Melanocyte of skin (primary cell): ENCODE measurements around the gene GAMT. TPM values are rescaled to one million over a fixed set of nuclear protein-coding genes. Genes with fewer than 3 reads are reported as not detected.

Experiments
- total RNA-seq, 2 donors: library from RNA; depleted of rRNA; stranded (reverse); fragments of >200 nt; gene quantifications; 2 replicates each; pipeline ENCODE4 v1.2.3, GENCODE V29; 2012

GAMT gene
- 10 to 100 TPM; 19.3 to 20.6 TPM for total RNA-seq

GRCh38 chr19:1401138-1401888, at the start of gene GAMT:
TSS of gene GAMT (minus strand) at chr19:1401542. CDS start at chr19:1401476, 66 bp downstream.

GRCh38 chr19:1449467-1450442, 48.4 kb upstream of the GAMT start, which contains the start of gene APC2:
TSS of gene APC2 (plus strand) at chr19:1450121. CDS start at chr19:1453002, 2,881 bp downstream.

DNA sequence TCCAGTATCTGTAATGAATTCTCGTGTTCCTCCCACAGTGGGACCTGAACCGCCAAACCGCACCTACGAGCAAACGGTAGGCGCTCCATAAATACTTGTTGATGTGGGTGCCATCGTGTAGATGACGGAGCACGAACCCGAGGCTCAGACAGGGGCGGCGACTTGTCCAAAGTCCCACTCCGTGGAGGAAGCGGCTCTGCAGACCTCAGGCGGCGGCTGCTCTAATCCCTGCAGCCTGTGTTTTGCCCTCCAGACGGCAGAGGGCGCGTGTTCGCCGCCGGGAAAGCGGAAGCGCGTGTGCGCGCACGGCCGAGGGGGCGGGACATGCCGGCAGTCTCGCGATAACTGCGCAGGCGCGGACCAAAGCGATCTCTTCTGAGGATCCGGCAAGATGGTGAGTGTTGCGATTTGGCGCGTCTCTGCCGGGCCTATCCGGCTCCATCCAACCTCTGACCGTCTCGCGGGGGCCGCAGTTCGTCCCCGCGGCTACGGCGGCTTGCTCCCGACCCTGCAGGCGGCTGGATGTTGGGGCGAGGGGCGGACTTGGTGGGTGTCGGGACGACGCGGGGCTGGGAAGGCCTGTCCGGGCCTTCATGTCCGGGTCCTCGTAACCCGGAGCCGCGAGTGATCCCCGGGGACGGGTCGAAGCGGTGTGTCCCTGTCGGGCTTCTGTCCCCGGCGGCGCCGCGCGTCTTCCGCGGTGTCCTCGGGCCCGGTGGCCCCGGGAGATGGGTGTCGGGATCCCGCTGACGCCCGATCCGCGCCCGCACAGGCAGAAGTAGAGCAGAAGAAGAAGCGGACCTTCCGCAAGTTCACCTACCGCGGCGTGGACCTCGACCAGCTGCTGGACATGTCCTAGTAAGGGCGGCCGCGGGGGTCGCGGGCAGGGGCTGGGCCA, 36.9 kb upstream of the GAMT start, which contains the start of gene RPS15:
Gene RPS15 (plus strand): TSS at position 362 of the 898 bp plus-strand sequence. CDS start 30 bp downstream, at position 392.

DNA sequence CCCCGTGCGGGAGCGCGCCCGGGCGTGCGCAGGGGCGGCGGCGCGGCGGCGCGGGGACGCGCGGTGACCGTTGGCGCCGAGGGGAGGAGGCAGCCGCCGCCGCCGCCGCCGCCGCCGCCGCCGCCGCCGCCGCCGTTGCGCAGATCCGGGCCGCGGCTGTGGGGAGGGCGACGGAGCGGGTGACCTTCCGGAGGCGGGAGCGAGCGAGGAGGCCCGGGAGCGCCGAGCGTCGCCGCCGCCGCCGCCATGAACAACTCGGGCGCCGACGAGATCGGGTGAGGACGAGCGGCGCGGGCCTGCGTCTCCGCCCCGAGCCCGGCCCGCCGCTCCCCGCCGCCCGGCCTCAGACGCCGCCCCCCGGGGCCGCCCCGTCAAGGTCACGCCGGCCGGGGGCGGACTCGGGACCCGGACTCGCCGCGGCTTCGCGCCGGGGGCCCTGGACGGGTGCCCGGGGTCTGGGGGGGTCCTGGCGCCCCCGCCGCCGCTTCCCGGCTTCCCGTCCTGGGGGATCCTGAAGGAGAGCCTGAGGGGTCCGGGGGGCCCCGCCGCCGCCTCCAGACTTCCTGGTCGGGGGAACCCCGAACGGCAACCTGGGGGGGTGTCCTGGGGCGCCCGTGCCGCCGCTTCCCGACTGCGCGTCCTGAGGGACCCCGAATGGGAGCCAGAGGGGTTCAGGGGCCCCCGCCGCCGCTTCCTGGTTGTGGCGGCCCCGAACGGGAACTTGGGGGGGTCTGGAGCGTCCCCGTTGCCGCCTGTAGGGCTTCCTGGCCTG, 6.4 kb upstream of the GAMT start, which contains the start of gene DAZAP1:
Gene DAZAP1 (plus strand): TSS at position 59 of the 772 bp plus-strand sequence. CDS start 188 bp downstream, at position 247.

GRCh38 chr19:1383312-1384084, 17.8 kb downstream of the GAMT start, which contains the start of gene NDUFS7:
TSS of gene NDUFS7 (plus strand) at chr19:1383907. CDS start at chr19:1383927, 20 bp downstream.

Other genes with a start within 250 kb of the GAMT start
- gene SBNO2, start 227.3 kb downstream of the GAMT start, total RNA-seq, result 10 to 100 TPM; 63.7 to 63.9 TPM
- gene STK11, start 195.8 kb downstream of the GAMT start, total RNA-seq, result 10 to 100 TPM; 50.9 to 58.9 TPM
- gene CBARP, start 163.5 kb downstream of the GAMT start, total RNA-seq, result 1 to 10 TPM; 2.4 to 3.3 TPM
- gene ATP5F1D, start 159.8 kb downstream of the GAMT start, total RNA-seq, result 10 to 100 TPM; 19.6 to 31.0 TPM
- 10 to 100 TPM in 1 of 2 donors, 1 to 10 TPM in 1; 9.3 to 12.3 TPM for gene MIDN, start 153.0 kb downstream of the GAMT start, total RNA-seq
- gene CIRBP, start 132.2 kb downstream of the GAMT start, total RNA-seq, result 100 to 1,000 TPM in 1 of 2 donors, 10 to 100 TPM in 1; 67.3 to 137 TPM
- 10 to 100 TPM; 47.8 to 63.6 TPM for gene FAM174C, start 126.0 kb downstream of the GAMT start, total RNA-seq
- gene EFNA2, start 115.7 kb downstream of the GAMT start, total RNA-seq, result not detected
- gene NDUFS7, start 17.6 kb downstream of the GAMT start, total RNA-seq, result 10 to 100 TPM; 87.2 to 89.5 TPM
- gene DAZAP1, start 6.0 kb upstream of the GAMT start, total RNA-seq, result 10 to 100 TPM; 41.6 to 61.6 TPM
- gene RPS15, start 36.9 kb upstream of the GAMT start, total RNA-seq, result 100 to 1,000 TPM; 480 to 582 TPM
- gene APC2, start 48.6 kb upstream of the GAMT start, total RNA-seq, result under 1 TPM; under 0.01 TPM
- gene C19orf25, start 77.7 kb upstream of the GAMT start, total RNA-seq, result 10 to 100 TPM; 20.0 to 26.6 TPM
- gene PCSK4, start 88.8 kb upstream of the GAMT start, total RNA-seq, result 1 to 10 TPM in 1 of 2 donors, under 1 TPM in 1; 0.67 to 2.4 TPM
- 1 to 10 TPM; 3.0 to 3.1 TPM for gene REEP6, start 89.6 kb upstream of the GAMT start, total RNA-seq
- gene ADAMTSL5, start 111.5 kb upstream of the GAMT start, total RNA-seq, result 1 to 10 TPM; 1.7 to 2.4 TPM
- gene PLK5, start 122.5 kb upstream of the GAMT start, total RNA-seq, result under 1 TPM in 1 of 2 donors, not detected in 1; under 0.01 TPM
- gene MEX3D, start 166.8 kb upstream of the GAMT start, total RNA-seq, result 10 to 100 TPM; 16.5 to 18.0 TPM
- gene MBD3, start 191.3 kb upstream of the GAMT start, total RNA-seq, result 10 to 100 TPM; 68.1 to 69.3 TPM
- 10 to 100 TPM; 38.9 to 56.3 TPM for gene UQCR11, start 203.9 kb upstream of the GAMT start, total RNA-seq